Iris pigment epithelial cell (primary cell): ENCODE results near the gene DHRS3.
"Not testable (repeated sequence)": the region's sequence is repeated elsewhere in the genome, so short reads cannot be mapped to it uniquely, and the experiment has no call there.

Experiments
- DNase-seq: peaks from one replicate; pipeline ENCODE4 v3.0.0-alpha.2; 2011; ENCODE audit warnings: low read depth

DHRS3 gene

GRCh38 chr1:12574757-12575139 lies 43.3 kb downstream of the DHRS3 start:
- DNase-seq, result no peak

- DNase-seq, result no peak
These were observed 44.8 kb downstream of the DHRS3 start for GRCh38 chr1:12573015-12573825.

GRCh38 chr1:12572522-12572921 lies 45.5 kb downstream of the DHRS3 start:
- DNase-seq, result peak; percentile 80

- DNase-seq, result no peak
These were observed 47.7 kb downstream of the DHRS3 start for GRCh38 chr1:12570291-12570690.

- no peak for DNase-seq
These were observed 49.8 kb downstream of the DHRS3 start for GRCh38 chr1:12568009-12568767.

GRCh38 chr1:12567288-12567819 lies 50.7 kb downstream of the DHRS3 start:
- no peak for DNase-seq

- DNase-seq, result no peak
These were observed 51.3 kb downstream of the DHRS3 start for GRCh38 chr1:12566484-12567287.

- DNase-seq, result no peak
These were observed 52.1 kb downstream of the DHRS3 start for GRCh38 chr1:12565966-12566352.

GRCh38 chr1:12565094-12565965 lies 52.7 kb downstream of the DHRS3 start:
- DNase-seq, result no peak

GRCh38 chr1:12564251-12564650 lies 53.8 kb downstream of the DHRS3 start:
- DNase-seq, result not testable (repeated sequence)

- no peak for DNase-seq
These were observed 54.9 kb downstream of the DHRS3 start for GRCh38 chr1:12562955-12563576.

- DNase-seq, result no peak
These were observed 56.9 kb downstream of the DHRS3 start for GRCh38 chr1:12561121-12561520.

GRCh38 chr1:12556957-12557935 lies 60.8 kb downstream of the DHRS3 start:
- DNase-seq, result peak; percentile 58

GRCh38 chr1:12556368-12556930 lies 61.6 kb downstream of the DHRS3 start:
- DNase-seq, result peak; percentile 91

GRCh38 chr1:12555411-12556367 lies 62.3 kb downstream of the DHRS3 start:
- DNase-seq, result no peak

- DNase-seq, result no peak
These were observed 63.3 kb downstream of the DHRS3 start for GRCh38 chr1:12554521-12555305.

GRCh38 chr1:12553963-12554362 lies 64.0 kb downstream of the DHRS3 start:
- DNase-seq, result no peak
